Caco-2 (cell line): ENCODE results near the gene NAV3. TPM values are rescaled to one million over a fixed set of nuclear protein-coding genes. Genes with fewer than 3 reads are reported as not detected.

Source experiments
- BruUV-seq: library from RNA; stranded (reverse); fragments of 400-500 nt; replicated peaks from 2 replicates; lab custom pipeline; 2021; lab: Mats Ljungman, UMichigan
- CTCF ChIA-PET: fragments of 300-600 bp; sonication (Branson Sonifier 250); formaldehyde crosslinking; loops from one replicate; lab custom pipeline; 2022; ENCODE audit warnings: antibody characterized with exemption; lab: Charles Lee
- POLR2A ChIA-PET: fragments of 300-600 bp; sonication (Branson Sonifier 250); formaldehyde crosslinking; loops from one replicate; lab custom pipeline; 2022; ENCODE audit warnings: antibody characterized with exemption; lab: Charles Lee
- DNase-seq, 2 experiments: peaks; one replicate each; pipeline versions ENCODE4 v3.0.0 to v3.0.0-alpha.2; 2020 to 2022
- H3K27me3 ChIP-seq: replicated peaks from 2 replicates; pipeline ENCODE4 v1.6.0; 2011; ENCODE audit warnings: low read length; ENCODE audit not compliant: control insufficient read depth, insufficient read depth
- H3K36me3 ChIP-seq: 2 replicates; pipeline ENCODE4 v1.5.1; 2011; ENCODE audit warnings: low read length; ENCODE audit not compliant: control insufficient read depth, insufficient read depth
- H3K4me1 ChIP-seq: fragments of 250-450 bp; sonication (Bioruptor Pico); 2 replicates; pipeline ENCODE4 v1.5.1; 2020; ENCODE audit warnings: mild to moderate bottlenecking
- H3K4me3 ChIP-seq: 2 replicates; pipeline ENCODE4 v1.5.1; 2011; ENCODE audit warnings: low read depth, mild to moderate bottlenecking, control low read depth, low read length
- H3K9me3 ChIP-seq: fragments of 250-450 bp; sonication (Bioruptor Pico); 2 replicates; pipeline ENCODE4 v1.5.1; 2020; ENCODE audit warnings: mild to moderate bottlenecking, moderate library complexity
- H3K27ac Mint-ChIP-seq: one replicate; pipeline ENCODE4 v1.8.0; 2022; ENCODE audit warnings: mixed read lengths; ENCODE audit not compliant: unreplicated experiment
- H3K27me3 Mint-ChIP-seq: one replicate; pipeline ENCODE4 v1.8.0; 2022; ENCODE audit warnings: mixed read lengths; ENCODE audit not compliant: insufficient read depth, unreplicated experiment
- H3K36me3 Mint-ChIP-seq: one replicate; pipeline ENCODE4 v1.8.0; 2022; ENCODE audit warnings: mild to moderate bottlenecking, mixed read lengths; ENCODE audit not compliant: insufficient read depth, unreplicated experiment
- H3K4me1 Mint-ChIP-seq: one replicate; pipeline ENCODE4 v1.8.0; 2022; ENCODE audit warnings: low read depth, mixed read lengths; ENCODE audit not compliant: unreplicated experiment
- H3K4me3 Mint-ChIP-seq: one replicate; pipeline ENCODE4 v1.8.0; 2022; ENCODE audit warnings: mild to moderate bottlenecking, moderate library complexity, mixed read lengths; ENCODE audit not compliant: unreplicated experiment
- H3K9me3 Mint-ChIP-seq: one replicate; pipeline ENCODE4 v1.8.0; 2022; ENCODE audit warnings: mixed read lengths; ENCODE audit not compliant: unreplicated experiment
- intact Hi-C: fragments of 100-400 bp; cut with micrococcal nuclease; formaldehyde crosslinking; loops from one replicate; pipeline ENCODE4 v1.10.0; 2022; ENCODE audit not compliant: unreplicated experiment
- total RNA-seq: library from RNA; stranded (reverse); gene quantifications from 2 replicates; pipeline ENCODE4 v1.2.3, GENCODE V29; 2022
- TF ChIP-seq, protein P1 (sequence below), 2 experiments: fragments of 200-600 bp in 1 of 2; IDR thresholded peaks; 1 replicate in 1 of 2; 2 replicates in 1 of 2; pipeline versions ENCODE4 v1.5.1 to v1.8.0; 2011 to 2022; ENCODE audit warnings: antibody characterized with exemption in 1 of 2, control low read depth in 1 of 2, inconsistent platforms in 1 of 2, low read depth in 1 of 2, low read length in 1 of 2, mild to moderate bottlenecking in 1 of 2, moderate library complexity in 1 of 2; ENCODE audit not compliant: insufficient read depth in 1 of 2, severe bottlenecking in 1 of 2, unreplicated experiment in 1 of 2

The NAV3 gene
- total RNA-seq, 1 experiment from 2014 or later = 0.45 TPM

DNA sequence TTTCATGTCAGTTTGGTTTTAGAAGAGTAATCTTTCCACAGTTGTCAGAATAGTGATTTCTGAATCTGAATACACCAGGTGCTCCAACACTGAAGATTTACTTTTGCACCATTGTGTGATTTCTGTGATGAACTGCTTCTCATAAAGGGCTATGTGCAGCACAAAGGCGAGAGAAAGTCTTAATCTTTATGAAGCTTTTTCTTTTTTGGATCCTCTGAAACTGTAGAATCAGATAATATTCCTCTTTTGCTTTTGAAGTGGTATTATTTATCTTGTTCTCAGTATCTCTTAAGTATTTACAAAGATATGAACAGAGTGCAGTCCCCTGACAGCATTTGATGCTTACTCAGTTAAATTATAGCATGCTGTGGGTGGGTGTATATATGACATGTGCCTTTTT lies 207.8 kb downstream of the NAV3 start:
- peaks cover 7% of the 10 kb centered on the region for H3K4me1 Mint-ChIP-seq

DNA sequence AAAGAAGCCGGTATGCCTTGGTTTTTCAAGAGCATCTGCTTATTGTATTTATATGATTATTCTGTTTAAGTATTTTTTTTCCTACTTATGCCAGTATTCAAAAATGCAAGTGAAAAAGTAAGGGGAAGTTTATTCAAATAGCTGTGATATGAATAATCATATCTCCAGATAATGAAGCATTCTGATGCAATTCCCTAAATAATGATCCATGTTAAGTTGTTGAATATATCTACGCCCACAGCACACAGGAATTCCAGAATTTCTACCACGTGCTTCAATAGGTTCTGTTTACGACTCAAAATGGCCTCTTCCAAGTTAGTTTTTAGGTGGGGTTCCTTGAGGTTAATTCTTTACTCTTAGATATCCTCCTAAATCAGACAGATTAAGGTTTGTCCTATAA lies 208.3 kb downstream of the NAV3 start:
- BruUV-seq = no TSS peak
- H3K36me3 Mint-ChIP-seq = no peaks in the 10 kb centered on the region
- intact Hi-C loops = no loop called here

More for the DNA sequence above, 207.8 kb downstream of the NAV3 start:
- no peak for DNase-seq
- H3K9me3 ChIP-seq = no peaks in the 10 kb centered on the region
- TF ChIP-seq, protein P1, sequence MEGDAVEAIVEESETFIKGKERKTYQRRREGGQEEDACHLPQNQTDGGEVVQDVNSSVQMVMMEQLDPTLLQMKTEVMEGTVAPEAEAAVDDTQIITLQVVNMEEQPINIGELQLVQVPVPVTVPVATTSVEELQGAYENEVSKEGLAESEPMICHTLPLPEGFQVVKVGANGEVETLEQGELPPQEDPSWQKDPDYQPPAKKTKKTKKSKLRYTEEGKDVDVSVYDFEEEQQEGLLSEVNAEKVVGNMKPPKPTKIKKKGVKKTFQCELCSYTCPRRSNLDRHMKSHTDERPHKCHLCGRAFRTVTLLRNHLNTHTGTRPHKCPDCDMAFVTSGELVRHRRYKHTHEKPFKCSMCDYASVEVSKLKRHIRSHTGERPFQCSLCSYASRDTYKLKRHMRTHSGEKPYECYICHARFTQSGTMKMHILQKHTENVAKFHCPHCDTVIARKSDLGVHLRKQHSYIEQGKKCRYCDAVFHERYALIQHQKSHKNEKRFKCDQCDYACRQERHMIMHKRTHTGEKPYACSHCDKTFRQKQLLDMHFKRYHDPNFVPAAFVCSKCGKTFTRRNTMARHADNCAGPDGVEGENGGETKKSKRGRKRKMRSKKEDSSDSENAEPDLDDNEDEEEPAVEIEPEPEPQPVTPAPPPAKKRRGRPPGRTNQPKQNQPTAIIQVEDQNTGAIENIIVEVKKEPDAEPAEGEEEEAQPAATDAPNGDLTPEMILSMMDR (IDR thresholded peaks at IDR 0.05; ENCODE audit: insufficient read depth in 1 of 2, low read depth in 1 of 2, low read length in 1 of 2, severe bottlenecking in 1 of 2, unreplicated experiment in 1 of 2) = no peak
- H3K4me3 Mint-ChIP-seq = no peak overlapping the region
- no peak overlapping the region for H3K27ac Mint-ChIP-seq
- ChIA-PET CTCF (no interaction called here), POLR2A (no interaction called here)
- H3K4me1 ChIP-seq = peaks cover 17% of the 10 kb centered on the region; the same call in 1 of the 2 replicates
- H3K36me3 ChIP-seq = no peaks in the 10 kb centered on the region
- BruUV-seq = no TSS peak
- intact Hi-C loops = no loop called here
- H3K36me3 Mint-ChIP-seq = no peaks in the 10 kb centered on the region
- H3K4me3 ChIP-seq = no peak overlapping the region
- H3K9me3 Mint-ChIP-seq = no peaks in the 10 kb centered on the region
- H3K27me3 ChIP-seq = no peaks in the 10 kb centered on the region
- H3K27me3 Mint-ChIP-seq = no peaks in the 10 kb centered on the region

DNA sequence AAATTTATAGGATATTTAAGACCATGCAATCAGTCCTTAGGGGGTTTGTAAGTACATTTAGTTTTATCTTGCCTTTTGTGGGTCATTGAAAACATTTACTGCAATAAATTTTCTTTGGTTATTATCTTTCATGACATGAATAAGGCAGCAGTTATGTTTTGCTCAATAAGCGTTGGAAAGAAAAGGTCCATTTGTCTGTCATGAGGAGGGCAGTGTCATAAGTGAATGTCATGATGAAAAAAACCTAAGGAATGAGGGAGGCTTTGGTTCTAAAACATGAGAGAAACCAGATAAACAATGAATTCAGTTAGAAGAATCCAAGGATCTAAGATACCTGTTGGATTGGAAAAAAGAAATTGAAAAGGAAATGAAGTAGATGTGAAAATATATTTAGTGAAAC lies 209.4 kb downstream of the NAV3 start:
- ChIA-PET POLR2A (no interaction called here), CTCF (no interaction called here)
- intact Hi-C loops = no loop called here
- TF ChIP-seq, protein P1 (IDR thresholded peaks at IDR 0.05; ENCODE audit: insufficient read depth in 1 of 2, low read depth in 1 of 2, low read length in 1 of 2, severe bottlenecking in 1 of 2, unreplicated experiment in 1 of 2) = no peak
- Mint-ChIP-seq H3K4me3 (no peak overlapping the region), H3K36me3 (no peaks in the 10 kb centered on the region), H3K27me3 (no peaks in the 10 kb centered on the region), H3K4me1 (peaks cover 7% of the 10 kb centered on the region), H3K9me3 (no peaks in the 10 kb centered on the region), H3K27ac (no peak overlapping the region)
- DNase-seq = no peak
- Histone ChIP-seq H3K9me3 (no peaks in the 10 kb centered on the region), H3K4me1 (peaks cover 17% of the 10 kb centered on the region; the same call in 1 of the 2 replicates), H3K36me3 (no peaks in the 10 kb centered on the region), H3K27me3 (no peaks in the 10 kb centered on the region), H3K4me3 (no peak overlapping the region)
- BruUV-seq = no TSS peak

More for the DNA sequence above, 208.3 kb downstream of the NAV3 start:
- Mint-ChIP-seq H3K4me3 (no peak overlapping the region), H3K27ac (no peak overlapping the region), H3K27me3 (no peaks in the 10 kb centered on the region), H3K9me3 (no peaks in the 10 kb centered on the region), H3K4me1 (peaks cover 7% of the 10 kb centered on the region)
- ChIA-PET CTCF (no interaction called here), POLR2A (no interaction called here)
- H3K4me1 ChIP-seq = peaks cover 17% of the 10 kb centered on the region; the same call in 1 of the 2 replicates
- H3K27me3 ChIP-seq = no peaks in the 10 kb centered on the region
- no peaks in the 10 kb centered on the region for H3K36me3 ChIP-seq
- H3K9me3 ChIP-seq = no peaks in the 10 kb centered on the region
- no peak overlapping the region for H3K4me3 ChIP-seq
- no peak for DNase-seq
- TF ChIP-seq, protein P1 (IDR thresholded peaks at IDR 0.05; ENCODE audit: insufficient read depth in 1 of 2, low read depth in 1 of 2, low read length in 1 of 2, severe bottlenecking in 1 of 2, unreplicated experiment in 1 of 2) = no peak
